Islet precursor cell (in vitro differentiated cells): ENCODE results near the gene RASIP1.

Experiments
- DNase-seq: peaks from one replicate; pipeline ENCODE4 v3.0.0-alpha.2; 2018

RASIP1 gene

GRCh38 chr19:48752496-48753365 is 12.3 kb upstream of the RASIP1 start, which contains the start of gene FUT1:
FUT1 (minus strand) TSS chr19:48752641; CDS start chr19:48751281, 1,360 bp downstream.
- DNase-seq = peak; percentile 95

DNA sequence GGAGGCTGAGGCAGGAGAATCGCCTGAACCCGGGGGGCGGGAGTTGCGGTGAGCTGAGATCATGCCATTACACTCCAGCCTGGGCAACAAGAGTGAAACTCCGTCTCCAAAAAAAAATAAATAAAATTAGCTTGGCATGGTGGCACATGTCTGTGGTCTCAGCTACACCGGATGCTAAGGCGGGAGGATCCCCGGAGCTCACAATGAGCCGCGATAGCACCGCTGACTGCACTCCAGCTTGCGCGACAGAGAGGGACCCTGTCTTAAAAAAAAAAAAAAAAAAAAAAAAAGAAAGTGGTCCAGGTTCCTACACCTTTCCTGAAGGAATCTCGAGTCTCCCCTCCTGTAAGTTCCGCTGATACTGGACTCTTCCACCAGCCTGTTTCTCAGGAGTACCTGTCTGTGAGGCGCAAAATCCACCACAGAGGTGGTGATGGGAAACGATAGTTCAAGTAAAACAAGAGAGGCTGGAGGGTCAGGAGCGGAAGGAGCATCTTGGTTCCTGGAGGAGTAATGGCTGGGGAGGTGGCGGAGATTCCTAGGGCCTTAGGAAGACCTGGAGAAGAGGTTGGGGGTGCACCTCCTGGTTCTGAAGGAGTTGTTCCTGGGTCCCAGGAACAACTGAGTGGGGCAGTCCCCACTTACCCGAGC is 11.6 kb upstream of the RASIP1 start:
- DNase-seq = no peak

- DNase-seq = no peak
Observed at GRCh38 chr19:48750771-48751504, 10.5 kb upstream of the RASIP1 start.

DNA sequence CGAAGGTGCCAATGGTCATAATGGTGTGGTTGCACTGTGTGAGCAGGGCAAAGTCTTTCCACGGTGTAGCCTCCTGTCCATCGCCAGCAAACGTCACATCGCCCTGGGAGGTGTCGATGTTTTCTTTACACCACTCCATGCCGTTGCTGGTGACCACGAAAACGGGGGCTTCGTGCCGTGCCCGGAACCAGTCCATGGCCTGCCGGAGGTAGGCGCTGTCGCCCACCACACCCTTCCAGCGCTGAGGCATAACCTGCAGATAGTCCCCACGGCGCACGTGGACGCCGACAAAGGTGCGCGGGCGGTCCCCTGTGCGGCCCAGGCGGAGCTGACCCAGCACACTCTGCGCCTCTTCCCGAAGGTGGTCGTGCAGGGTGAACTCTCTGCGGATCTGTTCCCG is 9.9 kb upstream of the RASIP1 start:
- no peak for DNase-seq

- DNase-seq = no peak
Observed at GRCh38 chr19:48749571-48750198, 9.3 kb upstream of the RASIP1 start.

DNA sequence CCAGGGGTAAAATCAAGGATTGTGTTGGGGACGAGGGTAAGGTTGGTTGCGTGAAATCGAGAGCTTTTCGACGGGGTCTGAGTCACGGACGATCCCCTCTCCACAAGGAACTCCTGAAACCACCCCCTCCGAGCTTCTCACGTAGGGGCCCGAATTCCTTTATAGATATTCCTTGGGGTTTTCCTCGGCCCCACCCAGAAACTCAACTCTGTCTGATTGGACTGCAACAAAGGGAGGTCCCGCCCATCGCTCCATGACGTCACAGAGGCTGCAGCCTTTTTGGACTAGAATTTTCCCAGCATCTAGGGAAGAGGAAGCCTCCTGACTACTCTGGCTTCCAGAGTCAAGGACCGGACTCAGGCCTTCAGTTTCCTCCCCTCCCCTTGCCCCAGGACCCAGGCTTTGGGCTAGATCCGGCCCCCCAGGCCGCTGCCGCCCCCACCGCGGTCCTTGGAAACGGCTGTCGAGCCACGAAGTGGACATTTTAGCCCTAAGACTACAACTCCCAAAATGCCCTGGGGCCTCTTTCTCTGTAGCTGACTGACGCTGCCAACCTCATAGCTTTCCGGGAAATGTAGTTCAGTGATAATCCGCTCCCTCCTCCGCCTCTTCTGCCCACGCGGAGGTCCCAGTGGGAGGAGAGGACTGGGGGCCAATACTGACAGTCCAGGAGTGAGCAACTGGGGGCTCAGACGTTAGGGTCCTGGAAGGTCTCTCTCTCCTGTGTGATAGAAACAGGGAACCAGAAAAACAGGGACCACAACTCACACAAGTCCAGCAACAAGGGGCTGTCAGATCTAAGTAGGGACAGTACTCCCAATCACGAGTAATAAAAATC is 6.5 kb upstream of the RASIP1 start, which contains the start of gene IZUMO1:
Gene IZUMO1, minus strand, starts transcription at position 172 of the 838 bp plus-strand sequence. CDS start 1,050 bp downstream, outside the sequence.
- peak; percentile 93 for DNase-seq

GRCh38 chr19:48746110-48746509 is 5.7 kb upstream of the RASIP1 start:
- no peak for DNase-seq

DNA sequence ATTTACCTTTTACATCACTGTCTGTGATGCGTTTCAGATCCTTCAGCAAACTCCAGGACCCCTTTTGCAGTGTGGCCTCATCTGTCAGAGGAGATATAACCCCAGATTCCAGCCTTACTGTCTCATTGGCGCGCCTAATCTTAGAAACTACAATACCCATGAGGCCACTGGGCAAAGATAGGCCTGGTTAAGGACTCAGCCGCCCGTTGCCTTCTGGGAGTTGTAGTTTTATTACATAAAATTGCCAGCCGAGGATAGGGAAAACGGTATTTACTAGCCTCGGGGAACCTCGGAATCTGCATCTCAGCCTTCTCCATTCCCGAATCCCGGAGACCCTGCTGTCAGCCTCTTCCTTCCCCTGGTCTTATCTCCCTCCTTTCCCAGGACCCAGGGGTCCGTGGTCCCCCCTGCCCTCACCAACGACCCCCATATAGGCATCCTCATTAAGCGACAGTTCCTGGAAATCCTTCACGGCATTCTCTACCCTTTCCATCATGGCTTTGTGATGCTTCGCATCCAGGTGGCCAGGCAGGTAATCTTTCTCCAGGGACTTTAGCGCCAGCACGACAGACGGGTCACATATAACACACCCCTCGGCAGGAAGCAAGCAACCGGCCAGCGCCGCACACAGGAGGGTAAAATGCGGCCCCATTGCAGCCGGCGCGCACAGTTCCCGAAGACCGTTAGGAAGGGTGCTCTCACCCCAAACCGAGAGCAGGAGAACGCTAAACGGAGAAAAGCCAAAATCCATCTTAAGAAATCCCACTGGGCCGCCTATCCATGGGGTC is 5.0 kb upstream of the RASIP1 start:
- DNase-seq = no peak

- DNase-seq = no peak
Observed at GRCh38 chr19:48742096-48742495, 1.7 kb upstream of the RASIP1 start.

- DNase-seq = no peak
Observed at GRCh38 chr19:48741129-48741999, 954 bp upstream of the RASIP1 start.

DNA sequence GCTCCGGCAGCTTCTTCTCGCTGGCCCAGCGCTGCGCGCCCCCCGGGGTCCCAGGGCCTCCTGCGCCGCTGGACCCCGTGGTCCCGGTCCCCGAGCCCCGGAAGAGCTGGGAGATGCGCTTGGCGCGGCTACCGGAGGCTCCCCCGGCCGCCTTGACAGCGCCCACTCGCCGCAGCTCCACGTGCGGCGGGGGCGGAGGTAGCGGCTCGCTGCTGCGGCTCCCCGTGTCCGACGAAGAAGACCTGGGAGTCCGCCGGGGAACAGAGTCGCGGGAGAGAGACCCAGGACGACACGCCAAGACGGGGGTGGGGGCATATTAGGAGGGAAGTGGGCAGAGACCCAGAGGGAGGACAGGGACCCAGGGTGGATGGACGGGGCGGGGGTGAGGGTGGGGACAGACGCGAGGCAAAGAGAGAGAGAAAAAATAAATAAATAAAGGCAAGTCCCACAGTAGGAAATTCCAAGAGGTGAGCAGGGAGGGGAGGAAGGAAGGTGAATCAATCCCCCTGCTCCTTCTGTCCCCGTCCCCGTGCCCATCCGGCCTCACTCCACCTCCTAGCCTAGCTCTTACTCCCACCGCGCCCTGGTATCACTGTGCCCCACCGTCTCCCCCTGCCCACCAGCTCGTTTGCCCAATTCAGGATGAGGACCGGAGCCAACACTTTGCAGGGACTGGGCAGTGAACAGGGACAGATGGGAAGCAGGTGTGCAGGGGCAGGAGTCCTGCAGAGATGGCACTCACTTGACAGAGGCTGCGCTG is 826 bp downstream of the RASIP1 start:
- DNase-seq = no peak

DNA sequence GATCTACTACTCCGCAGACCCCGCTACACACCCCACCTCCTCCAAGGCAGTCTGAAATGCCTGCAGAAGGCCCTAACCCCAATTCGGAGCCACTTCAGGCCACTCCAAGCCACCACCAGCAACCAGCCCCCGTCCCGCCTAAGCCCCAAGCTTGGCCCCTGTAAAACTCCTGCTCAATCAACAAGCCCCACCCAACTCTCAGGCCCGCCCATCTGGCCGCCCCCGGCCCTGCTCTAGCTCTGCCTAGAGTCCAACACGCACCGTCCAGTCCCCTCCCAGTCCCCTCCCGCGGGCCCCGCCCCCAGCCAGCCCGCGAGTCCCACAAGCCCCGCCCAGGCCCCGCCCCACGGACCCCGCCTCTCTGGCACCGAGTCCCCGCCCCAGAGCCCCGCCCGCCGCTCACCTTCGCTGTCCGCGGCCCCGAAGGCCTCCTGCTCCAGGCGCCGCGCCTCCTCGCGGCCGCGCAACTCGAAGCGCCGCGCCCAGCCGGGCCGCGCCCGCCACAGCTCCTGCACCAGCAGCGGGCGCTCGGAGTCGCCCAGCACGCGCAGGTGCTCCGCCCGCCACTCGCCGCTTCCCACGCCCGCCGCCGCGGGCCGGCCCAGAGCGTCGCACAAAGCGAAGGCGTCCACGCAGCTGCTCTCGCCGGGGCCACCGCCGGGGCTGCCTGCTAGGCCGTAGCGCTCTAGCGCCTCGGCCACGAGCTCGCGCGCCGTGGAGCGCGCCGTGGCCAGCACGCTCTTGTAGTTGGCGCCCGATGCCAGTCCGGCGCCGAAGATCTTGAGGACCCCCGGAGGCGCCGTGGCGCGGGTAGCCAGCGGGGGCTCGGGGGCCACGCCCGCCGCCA is 1.6 kb downstream of the RASIP1 start:
- peak; percentile 99 for DNase-seq

GRCh38 chr19:48737360-48737998 is 2.9 kb downstream of the RASIP1 start:
- DNase-seq = no peak

- peak; percentile 88 for DNase-seq
Observed at GRCh38 chr19:48735031-48735615, 5.3 kb downstream of the RASIP1 start.

GRCh38 chr19:48734625-48735024 is 5.8 kb downstream of the RASIP1 start:
- no peak for DNase-seq

GRCh38 chr19:48731452-48731851 is 9.0 kb downstream of the RASIP1 start:
- DNase-seq = no peak
